Epithelial cell of esophagus (primary cell): Measurements from ENCODE around the gene ANAPC15.
A peak's percentile ranks its signal among the peaks of the same experiment; 100 is the strongest.

Experiments
- DNase-seq: peaks from one replicate; pipeline ENCODE4 v3.0.0; 2010; ENCODE audit warnings: low read depth
- H3K4me3 ChIP-seq: 2 replicates; pipeline ENCODE4 v1.5.1; 2011; ENCODE audit warnings: mild to moderate bottlenecking, low read length, control low read depth
- CTCF ChIP-seq: IDR thresholded peaks from 2 replicates; pipeline ENCODE4 v1.5.1; 2011; ENCODE audit warnings: low read depth, mild to moderate bottlenecking, low read length, control low read depth, inconsistent platforms; ENCODE audit not compliant: insufficient read depth; ENCODE audit errors: missing control alignments

Gene ANAPC15

DNA sequence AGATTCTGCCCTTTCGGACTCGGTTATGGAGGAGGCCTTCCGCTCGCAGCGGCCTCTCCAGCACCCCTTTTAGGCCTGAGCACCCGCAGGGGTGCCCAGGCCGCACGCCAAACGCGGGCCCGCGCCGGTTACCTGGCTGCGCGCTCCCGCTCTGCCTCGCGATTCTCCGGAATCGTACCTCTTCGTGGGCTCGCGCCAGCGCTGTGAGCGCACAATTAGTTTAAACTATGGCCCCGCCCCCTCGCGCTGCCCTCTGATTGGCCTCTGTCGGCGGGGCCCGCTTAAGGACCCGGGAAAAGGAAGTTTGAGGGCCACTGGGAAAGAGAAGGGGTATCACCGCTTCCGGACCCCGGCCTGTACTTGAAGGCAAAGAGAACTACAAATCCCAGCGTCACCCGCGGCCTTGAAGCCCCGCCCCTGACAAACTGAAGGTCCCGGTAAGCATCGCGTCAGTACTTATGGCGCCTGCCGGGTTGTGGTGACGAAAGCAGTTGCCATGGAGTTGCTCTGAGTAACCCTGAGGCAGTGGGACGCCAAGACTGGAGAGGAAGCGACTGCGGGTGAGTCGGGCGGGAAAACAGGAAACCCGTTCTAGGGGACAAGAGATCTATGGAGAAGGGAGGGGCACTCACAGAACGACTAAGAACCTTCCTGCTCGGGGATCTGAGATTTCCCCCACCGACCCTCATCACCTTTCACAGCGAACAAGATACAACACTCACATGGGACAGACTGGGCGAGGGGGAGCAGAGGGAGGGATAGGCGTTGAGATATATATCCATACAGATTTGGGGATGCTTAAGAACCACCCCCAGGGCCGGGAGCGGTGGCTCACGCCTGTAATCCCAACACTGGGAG lies 31.9 kb downstream of the ANAPC15 start, which contains the start of the genes LRRC51 and NUMA1:
Gene LRRC51, plus strand, starts transcription at position 525 of the 858 bp plus-strand sequence. CDS start 8,234 bp downstream, outside the sequence.
Gene NUMA1, minus strand, starts transcription at position 217 of the 858 bp plus-strand sequence. CDS start 44,599 bp downstream, outside the sequence.
- TF ChIP-seq CTCF = no peak
- H3K4me3 ChIP-seq = peak within 1 kb of the TSS; percentile 82
- DNase-seq = peak; percentile 100

DNA sequence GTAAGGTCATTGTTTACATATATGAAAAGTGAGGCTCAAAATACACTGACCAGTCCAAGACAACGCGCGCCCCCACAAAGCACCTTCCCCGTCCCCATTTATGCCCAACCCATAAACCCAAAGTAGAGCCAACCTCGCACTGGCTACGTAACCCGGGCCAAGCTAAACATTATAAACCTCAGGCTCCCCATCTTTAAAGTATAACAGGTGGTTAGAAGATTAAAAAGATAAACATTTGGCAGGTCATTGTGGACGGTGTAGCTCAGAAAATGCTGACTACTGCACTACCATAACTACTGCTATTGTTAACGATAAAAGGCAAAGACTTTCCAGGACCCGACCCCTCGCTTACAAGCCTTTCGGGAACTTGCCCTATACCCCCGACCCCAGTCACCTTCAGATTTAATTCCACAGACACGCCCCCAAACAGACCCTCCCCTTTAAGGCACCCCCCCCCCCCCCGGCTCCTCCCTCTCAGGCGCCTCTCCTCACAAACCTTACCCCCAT lies 32.6 kb downstream of the ANAPC15 start:
- DNase-seq = no peak
- no peak for TF ChIP-seq CTCF
- H3K4me3 ChIP-seq = peak overlapping the region; percentile 82

DNA sequence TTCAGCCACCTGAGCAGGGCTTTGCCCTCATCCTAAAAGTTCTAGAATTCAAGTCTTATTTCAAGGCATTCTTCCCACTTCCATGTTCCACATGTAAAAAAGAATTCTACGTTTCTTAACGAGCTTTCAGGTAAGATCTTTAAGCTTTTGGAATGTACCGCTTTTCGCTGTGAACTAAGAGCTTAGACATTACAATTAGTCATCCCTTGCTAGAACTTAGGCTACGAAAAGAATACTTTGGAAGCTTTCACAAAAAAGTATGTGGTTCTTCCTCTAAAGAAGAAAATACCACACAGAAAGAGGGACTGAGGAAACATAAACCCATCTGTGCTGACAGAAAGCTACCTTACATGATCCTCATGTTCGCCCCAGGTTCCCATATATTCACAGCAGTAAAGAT lies 34.0 kb downstream of the ANAPC15 start:
- H3K4me3 ChIP-seq = peak overlapping the region; percentile 82
- no peak for TF ChIP-seq CTCF
- DNase-seq = peak; percentile 46

DNA sequence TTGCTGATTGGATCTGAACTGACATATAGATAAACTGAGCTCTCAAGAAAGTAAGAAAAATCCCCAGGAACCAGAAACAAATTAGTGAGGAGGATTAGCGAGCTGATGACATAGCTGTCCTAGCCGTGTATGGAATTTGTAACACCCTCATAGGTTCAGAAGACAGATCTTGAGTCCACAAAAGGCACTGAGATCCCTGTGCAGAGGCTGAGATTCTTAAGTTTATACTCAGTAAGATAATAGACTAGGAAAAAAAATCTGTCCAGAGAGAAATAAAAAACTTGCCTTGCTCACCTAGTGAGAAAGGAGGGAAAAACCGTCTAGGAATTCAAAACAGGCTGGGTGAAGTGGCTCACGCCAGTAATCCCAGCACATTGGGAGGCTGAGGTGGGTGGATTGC lies 36.7 kb downstream of the ANAPC15 start:
- TF ChIP-seq CTCF = no peak
- no peak for DNase-seq
- H3K4me3 ChIP-seq = no peak overlapping the region

GRCh38 chr11:72075109-72075508 lies 37.4 kb downstream of the ANAPC15 start:
- peak; percentile 28 for DNase-seq
- TF ChIP-seq CTCF = peak; percentile 18
- no peak overlapping the region for H3K4me3 ChIP-seq

- peak; percentile 78 for DNase-seq
- H3K4me3 ChIP-seq = no peak overlapping the region
- no peak for TF ChIP-seq CTCF
Observed at GRCh38 chr11:72072348-72072747, 40.1 kb downstream of the ANAPC15 start.
